LNCAP (cell line): ENCODE results near the gene OPTC.

Source experiments
- CTCF ChIP-seq: fragments of 450-650 bp; IDR thresholded peaks from 2 replicates; pipeline ENCODE4 v1.5.1; 2017; ENCODE audit warnings: mild to moderate bottlenecking

OPTC gene

GRCh38 chr1:203537806-203538464 is 44.0 kb downstream of the OPTC start:
- no peak for TF ChIP-seq CTCF

GRCh38 chr1:203538726-203539125 is 44.8 kb downstream of the OPTC start:
- no peak for TF ChIP-seq CTCF

- no peak for TF ChIP-seq CTCF
Observed at GRCh38 chr1:203539831-203540546, 46.0 kb downstream of the OPTC start.

GRCh38 chr1:203544485-203544884 is 50.5 kb downstream of the OPTC start:
- no peak for TF ChIP-seq CTCF

GRCh38 chr1:203544978-203545816 is 51.2 kb downstream of the OPTC start:
- TF ChIP-seq CTCF = no peak

- no peak for TF ChIP-seq CTCF
Observed at GRCh38 chr1:203546274-203546673, 52.3 kb downstream of the OPTC start.

GRCh38 chr1:203547147-203547546 is 53.2 kb downstream of the OPTC start:
- no peak for TF ChIP-seq CTCF
